Body of pancreas (tissue), 4 donors: Measurements from ENCODE around the gene ITPKC.

Experiments
- CTCF ChIP-seq, 7 experiments: fragments of 450-650 bp in 4 of 7; fragments of 200-600 bp in 3 of 7; sonication (generic) in 3 of 7; IDR thresholded peaks; one replicate each; pipeline ENCODE4 v1.5.1; 2016 to 2019; ENCODE audit warnings: antibody characterized with exemption in 7 of 7
- POLR2A ChIP-seq, 3 donors: fragments of 450-650 bp; IDR thresholded peaks; one replicate each; pipeline ENCODE4 v1.6.1; 2016; ENCODE audit warnings: antibody characterized with exemption in 3 of 3, mild to moderate bottlenecking in 2 of 3

DNA sequence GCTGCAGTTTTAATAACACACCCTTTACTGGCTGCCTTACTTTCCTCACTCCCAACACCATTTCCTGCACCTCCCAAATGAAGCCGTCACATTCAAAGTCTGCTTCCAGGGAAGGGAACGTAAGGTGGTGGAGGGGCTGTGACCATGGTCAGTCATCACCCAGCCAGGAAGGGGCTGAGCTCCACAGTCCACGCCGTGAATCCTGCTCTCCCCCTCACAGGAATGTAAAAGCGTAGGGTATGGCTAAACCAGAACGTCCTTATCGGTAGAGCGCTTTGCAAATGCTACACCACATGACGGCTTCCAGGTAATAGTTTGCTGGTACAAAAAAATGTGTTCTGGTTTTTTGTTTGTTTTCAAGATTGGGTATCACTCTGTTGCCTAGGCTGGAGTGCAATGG, 33.5 kb upstream of the ITPKC start:
- TF ChIP-seq CTCF (IDR thresholded peaks at IDR 0.05): no peak
- no peak for TF ChIP-seq POLR2A (IDR thresholded peaks at IDR 0.05)
